Hepatocyte (in vitro differentiated cells): ENCODE results near the gene SPATA21.

Source experiments
- CTCF ChIP-seq: fragments of 200-600 bp; sonication (generic); IDR thresholded peaks from 2 replicates; pipeline ENCODE4 v1.5.1; 2016; ENCODE audit warnings: antibody characterized with exemption, mild to moderate bottlenecking; ENCODE audit not compliant: poor library complexity
- EZH2 ChIP-seq: fragments of 200-600 bp; sonication (generic); IDR thresholded peaks from 2 replicates; pipeline ENCODE4 v1.6.1; 2016; ENCODE audit warnings: antibody characterized with exemption, mild to moderate bottlenecking, borderline replicate concordance
- EZH2phosphoT487 ChIP-seq: fragments of 200-600 bp; sonication (generic); IDR thresholded peaks from one replicate; pipeline ENCODE4 v1.6.1; 2018; ENCODE audit warnings: antibody characterized with exemption, mild to moderate bottlenecking, low read depth, moderate library complexity; ENCODE audit not compliant: unreplicated experiment, severe bottlenecking

GRCh38 chr1:16387201-16388188 lies 49.7 kb downstream of the SPATA21 start:
- no peak for TF ChIP-seq CTCF
- TF ChIP-seq EZH2 = no peak
- no peak for TF ChIP-seq EZH2phosphoT487
